HG02970 (cell line): ENCODE measurements around the gene GOLGB1.
"Not testable (repeated sequence)": the region's sequence is repeated elsewhere in the genome, so short reads cannot be mapped to it uniquely, and the experiment has no call there.

Experiments used
- ATAC-seq: cut with Tn5 transposase; IDR thresholded peaks from one replicate; pipeline ENCODE4 v1.9.1; 2021; ENCODE audit warnings: mild to moderate bottlenecking, moderate library complexity, moderate number of reproducible peaks; ENCODE audit not compliant: unreplicated experiment, low FRiP score

Gene GOLGB1

GRCh38 chr3:121748680-121749275, 763 bp downstream of the GOLGB1 start:
- ATAC-seq = no peak

- ATAC-seq = no peak
Measured at GRCh38 chr3:121747976-121748375, 1.6 kb downstream of the GOLGB1 start.

GRCh38 chr3:121743106-121743505, 6.4 kb downstream of the GOLGB1 start:
- not testable (repeated sequence) for ATAC-seq

- ATAC-seq = no peak
Measured at GRCh38 chr3:121740896-121741295, 8.6 kb downstream of the GOLGB1 start.

- no peak for ATAC-seq
Measured at GRCh38 chr3:121739902-121740301, 9.6 kb downstream of the GOLGB1 start.

GRCh38 chr3:121737644-121738043, 11.9 kb downstream of the GOLGB1 start:
- ATAC-seq = no peak

GRCh38 chr3:121736112-121736511, 13.4 kb downstream of the GOLGB1 start:
- no peak for ATAC-seq

- no peak for ATAC-seq
Measured at GRCh38 chr3:121735047-121735696, 14.4 kb downstream of the GOLGB1 start.

- ATAC-seq = no peak
Measured at GRCh38 chr3:121730940-121731687, 18.4 kb downstream of the GOLGB1 start.

- ATAC-seq = no peak
Measured at GRCh38 chr3:121724130-121724529, 25.4 kb downstream of the GOLGB1 start.

GRCh38 chr3:121723485-121723884, 26.1 kb downstream of the GOLGB1 start:
- ATAC-seq = no peak

GRCh38 chr3:121722411-121722810, 27.1 kb downstream of the GOLGB1 start:
- no peak for ATAC-seq

- ATAC-seq = no peak
Measured at GRCh38 chr3:121720163-121720562, 29.4 kb downstream of the GOLGB1 start.

GRCh38 chr3:121719423-121719822, 30.1 kb downstream of the GOLGB1 start:
- ATAC-seq = no peak

- ATAC-seq = no peak
Measured at GRCh38 chr3:121718205-121718846, 31.2 kb downstream of the GOLGB1 start.

GRCh38 chr3:121710347-121710746, 39.2 kb downstream of the GOLGB1 start:
- ATAC-seq = no peak

- no peak for ATAC-seq
Measured at GRCh38 chr3:121707531-121708273, 41.8 kb downstream of the GOLGB1 start.

- no peak for ATAC-seq
Measured at GRCh38 chr3:121705541-121705940, 44.0 kb downstream of the GOLGB1 start.

- ATAC-seq = no peak
Measured at GRCh38 chr3:121703973-121704372, 45.6 kb downstream of the GOLGB1 start.

GRCh38 chr3:121698901-121699300, 50.6 kb downstream of the GOLGB1 start:
- ATAC-seq = no peak
